Inflammatory macrophage (primary cell): ENCODE data around the gene SURF6.
"Not testable (repeated sequence)": the region's sequence is repeated elsewhere in the genome, so short reads cannot be mapped to it uniquely, and the experiment has no call there.

Experiments
- DNase-seq, 2 donors: peaks; one replicate each; pipeline ENCODE4 v3.0.0-alpha.2; 2020 to 2022

Gene SURF6

DNA sequence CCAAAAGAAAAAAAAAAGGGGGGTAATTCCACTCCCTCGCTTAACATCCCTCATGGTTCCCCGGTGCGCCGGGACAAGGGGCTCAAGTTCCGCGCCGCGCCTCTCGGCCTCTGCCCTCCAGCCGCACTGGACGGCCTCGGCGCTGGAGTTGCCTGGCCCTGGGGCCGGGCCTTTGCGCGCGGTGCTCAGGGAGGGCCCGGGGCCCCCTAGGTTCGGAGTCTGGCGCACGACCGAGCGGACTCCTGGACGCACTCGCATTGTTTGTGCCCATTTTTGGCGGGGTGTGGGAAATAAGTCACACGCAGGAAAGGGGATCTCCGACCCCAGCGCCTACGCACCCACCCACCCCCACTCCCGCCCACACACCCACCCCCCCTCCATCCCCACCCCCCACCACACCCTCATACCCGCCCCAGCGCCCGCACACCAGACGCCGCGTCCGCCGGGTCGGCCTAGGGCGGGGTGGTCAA is 11.6 kb upstream of the SURF6 start:
- DNase-seq = peak; percentile 25 to 44

DNA sequence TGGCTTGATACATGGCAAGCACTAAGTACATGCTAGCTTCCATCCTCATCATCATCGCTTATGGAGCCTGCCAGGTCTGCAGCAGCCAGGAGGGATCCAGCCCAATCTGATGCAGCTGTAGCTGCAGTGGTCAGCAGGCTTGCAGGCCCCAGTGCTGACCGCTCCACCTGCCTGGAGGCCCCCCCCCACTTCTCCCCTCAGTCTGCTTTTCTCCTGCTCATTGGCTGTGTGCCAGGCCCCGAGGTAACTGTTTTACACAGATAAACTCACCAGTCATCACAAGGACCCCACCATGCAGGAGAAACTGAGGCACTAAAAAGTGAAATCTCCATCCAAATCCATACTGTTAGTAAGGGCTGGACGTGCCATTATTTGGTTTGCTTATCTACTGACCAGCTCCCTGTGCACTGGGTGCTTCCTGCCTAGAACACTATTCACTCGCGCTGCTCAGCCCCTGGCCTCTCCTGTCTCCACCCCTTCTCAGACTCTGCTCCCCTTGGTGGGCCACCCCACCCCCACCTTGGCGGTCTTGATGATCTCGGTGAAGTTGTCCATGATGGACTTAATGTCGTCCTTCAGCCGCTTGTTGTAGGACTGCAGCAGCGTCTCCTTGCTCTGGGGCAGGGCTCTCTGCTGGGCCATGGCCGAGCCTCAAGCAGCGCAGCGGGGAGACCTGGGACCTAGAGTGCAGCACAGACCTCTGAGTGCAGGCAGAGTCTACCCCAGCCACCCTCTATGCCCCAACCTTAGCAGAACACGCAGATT is 10.2 kb upstream of the SURF6 start:
- no peak for DNase-seq

DNA sequence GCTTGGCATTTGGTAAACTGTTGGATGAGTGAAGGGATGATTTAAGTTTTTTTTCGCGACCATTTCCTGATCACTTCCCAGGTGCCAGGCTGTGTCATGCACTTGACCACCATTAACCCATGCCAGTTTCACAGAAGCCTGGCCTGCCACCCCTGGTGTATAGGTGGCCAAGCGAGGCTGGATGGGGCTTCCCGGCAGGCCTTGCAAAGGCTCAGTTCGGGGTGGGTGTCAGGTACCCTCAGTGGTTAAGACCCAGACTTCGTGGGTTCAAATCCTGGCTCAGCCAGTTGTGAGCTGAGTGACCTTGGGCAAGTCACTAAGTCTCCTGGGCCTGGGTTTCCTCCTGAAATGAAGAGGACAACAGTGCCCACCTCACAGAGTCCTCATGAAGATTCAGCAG is 9.6 kb upstream of the SURF6 start:
- DNase-seq = no peak

DNA sequence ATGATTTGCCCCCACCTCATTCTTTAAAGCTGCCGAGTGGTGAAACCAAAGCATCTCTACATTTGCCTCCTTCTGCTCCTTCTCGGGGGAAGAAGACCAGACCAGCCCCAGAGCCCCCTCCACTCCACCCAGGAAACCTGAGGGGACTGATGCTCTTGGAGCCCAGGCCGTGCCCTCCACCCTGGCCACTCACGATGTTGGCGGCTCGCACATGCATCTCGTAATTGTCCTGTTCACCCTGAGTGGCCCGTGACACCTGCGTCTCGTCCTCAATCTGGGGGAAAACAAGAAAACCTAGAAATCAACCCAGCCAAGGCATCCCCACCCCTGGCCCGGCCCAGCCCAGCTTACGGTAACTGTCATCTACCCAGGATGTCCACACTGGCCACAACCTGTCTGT is 9.0 kb upstream of the SURF6 start:
- DNase-seq = no peak

DNA sequence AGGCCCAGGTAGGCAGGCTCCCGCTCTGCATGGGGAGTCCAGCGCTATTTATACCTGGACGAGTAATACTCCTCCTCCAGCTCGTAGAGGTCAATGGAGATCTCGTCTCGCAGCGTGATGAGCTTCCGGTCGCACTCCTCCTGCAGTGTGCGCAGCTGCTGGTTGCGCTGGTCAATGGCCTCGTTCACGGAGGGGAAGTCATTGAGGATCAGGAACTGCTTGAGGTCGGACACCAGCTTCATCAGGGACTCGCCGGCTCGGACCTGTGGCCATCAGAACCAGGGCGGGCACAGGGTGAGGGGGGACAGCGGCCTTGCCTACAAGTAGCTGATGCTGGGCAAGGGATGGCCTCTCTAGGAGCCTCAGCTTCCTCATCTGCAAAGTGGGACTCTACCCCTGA is 8.1 kb upstream of the SURF6 start:
- no peak for DNase-seq

DNA sequence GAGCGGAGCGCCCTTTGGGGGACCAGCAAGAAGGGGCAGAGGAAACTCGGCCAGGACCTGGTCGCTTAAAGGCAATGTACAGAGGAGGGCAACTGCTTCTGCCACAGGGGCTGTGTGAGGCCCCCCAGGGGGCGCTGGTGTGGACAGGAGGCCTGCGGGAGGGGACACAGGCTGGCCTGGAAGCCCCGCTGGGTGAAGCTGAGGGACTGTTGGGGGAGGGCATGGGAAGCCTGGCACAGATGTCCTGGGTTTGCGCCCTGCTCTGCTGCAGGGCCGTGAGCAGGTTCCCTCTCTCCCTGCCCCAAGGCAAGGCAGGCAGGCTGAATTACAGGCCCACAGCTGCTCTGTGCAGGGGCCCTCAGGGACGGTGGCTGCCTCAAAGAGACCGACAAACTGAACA is 6.6 kb upstream of the SURF6 start:
- no peak for DNase-seq

DNA sequence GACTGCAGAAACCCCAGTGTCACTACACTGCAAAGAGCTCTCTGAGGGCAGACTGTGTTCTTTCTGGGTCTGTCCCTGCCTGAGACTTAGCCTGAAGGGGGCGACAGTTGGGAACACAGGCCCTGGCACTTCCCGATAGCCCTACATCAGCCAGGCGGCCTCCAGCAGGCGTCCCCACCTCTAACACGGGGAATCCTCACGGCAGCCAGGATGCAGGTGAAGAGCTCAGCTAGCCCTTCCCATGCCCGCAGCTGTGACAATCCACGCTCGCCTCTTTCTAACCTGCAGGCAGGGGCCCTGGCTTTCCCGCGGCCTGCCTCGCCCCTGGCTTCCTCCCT is 6.0 kb upstream of the SURF6 start:
- DNase-seq = no peak

DNA sequence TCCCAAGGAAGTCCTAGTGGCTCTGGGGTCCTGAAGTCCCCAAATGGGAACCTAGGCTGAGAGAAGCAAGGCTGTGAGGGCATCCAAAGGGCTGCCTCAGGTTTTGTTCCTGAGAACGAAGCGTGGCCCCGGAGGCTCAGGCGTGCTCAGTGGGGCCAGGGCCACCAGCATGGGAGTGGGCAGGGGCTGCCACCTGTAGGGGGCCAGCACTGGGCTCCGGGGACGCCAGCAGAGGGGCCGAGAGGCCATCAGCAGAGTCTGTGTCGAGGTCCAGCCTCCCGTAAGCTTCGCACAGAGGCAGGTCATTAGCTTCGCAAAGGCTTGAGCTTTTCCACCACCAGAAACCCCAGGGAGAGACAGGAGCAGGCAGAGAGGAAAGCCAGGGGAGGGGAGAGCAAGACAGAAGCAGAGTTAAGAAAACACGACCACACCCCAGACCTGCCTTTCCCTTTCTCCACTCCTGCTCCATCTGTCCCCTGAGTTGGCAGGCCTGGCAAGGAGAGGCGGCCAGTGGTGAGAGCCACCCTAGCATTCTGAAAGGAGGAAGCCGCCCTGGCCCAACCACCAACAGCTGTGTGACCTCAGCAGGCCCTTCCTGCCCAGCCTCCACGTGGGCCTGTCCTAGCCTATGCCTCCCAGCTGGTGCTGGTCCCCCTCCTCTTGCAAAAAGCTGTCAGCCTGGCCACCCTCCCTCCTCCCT is 5.5 kb upstream of the SURF6 start:
- DNase-seq = peak; percentile 86 to 89

DNA sequence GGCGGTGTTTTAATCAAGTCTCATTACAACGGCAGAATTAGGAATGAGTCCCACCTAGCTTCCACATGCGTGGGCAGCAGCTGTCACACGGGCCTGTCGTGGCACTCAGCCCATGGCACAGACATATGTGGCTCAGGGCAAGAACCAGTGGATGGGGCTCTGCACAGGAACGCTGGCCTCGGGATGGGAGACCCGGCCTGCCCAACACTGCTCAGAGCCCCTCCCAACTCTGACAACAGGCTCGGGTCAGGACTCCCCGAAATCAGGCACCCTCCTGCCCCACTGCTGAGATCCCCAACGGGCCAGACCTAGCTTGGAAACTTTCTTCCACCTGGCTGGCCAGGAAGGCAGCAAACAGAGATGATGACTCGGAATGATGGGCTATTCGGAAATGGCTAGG is 4.9 kb upstream of the SURF6 start:
- DNase-seq = peak in 1 of 2 donors; percentile 24

DNA sequence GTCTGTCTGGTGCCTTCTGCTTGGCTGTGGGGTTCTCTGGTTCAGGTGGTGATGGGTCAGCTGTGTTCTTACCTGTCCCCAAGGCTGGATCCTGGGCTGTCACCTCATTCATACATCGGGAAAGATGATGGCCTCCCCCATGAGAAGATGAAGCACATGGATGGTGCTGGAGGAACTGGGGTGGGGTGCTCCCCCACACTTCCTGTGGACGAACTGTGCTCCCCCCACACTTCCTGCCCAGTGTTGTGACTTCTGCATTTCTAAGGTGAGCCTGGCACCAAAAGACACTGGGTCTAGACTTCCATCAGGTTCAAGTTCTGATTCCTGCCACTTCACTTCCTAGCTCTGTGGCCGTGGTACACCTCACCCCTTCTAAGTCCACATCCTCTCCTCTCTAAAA is 4.3 kb upstream of the SURF6 start:
- peak; percentile 63 to 67 for DNase-seq

DNA sequence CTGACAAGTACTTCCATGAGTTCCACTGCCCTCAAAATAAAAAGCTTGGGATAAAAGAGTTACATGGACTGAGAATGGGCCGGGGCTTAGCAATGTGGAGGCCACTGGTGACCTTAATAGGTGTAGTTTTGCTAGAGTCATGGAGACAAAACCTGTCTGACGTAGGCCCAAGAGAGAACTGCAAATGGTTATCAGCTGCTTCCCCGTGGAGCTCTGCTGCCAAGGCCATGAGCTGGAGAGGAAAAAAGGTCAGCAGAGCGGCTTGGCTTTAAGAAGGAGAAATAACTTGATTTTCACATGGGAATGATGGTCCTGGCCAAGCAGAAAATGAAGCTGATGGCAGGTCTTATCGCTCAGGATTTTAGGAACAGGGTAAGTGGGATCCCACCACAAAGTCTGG is 3.7 kb upstream of the SURF6 start:
- no peak for DNase-seq

DNA sequence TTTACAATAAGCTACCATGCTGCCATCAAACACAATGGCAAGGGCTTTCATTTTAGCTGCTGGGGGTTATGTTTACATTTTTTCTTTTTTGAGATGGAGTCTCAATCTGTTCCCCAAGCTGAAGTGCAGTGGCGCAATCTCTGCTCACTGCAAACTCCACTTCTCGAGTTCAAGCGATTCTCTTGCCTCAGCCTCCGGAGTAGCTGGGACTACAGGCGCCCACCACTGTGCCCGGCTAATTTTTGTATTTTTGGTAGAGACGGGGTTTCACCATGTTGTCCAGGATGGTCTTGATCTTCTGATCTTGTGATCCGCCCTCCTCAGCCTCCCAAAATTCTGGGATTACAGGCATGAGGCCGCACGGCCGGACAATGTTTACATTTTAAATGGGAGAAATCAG is 1.1 kb downstream of the SURF6 start:
- not testable (repeated sequence) for DNase-seq

DNA sequence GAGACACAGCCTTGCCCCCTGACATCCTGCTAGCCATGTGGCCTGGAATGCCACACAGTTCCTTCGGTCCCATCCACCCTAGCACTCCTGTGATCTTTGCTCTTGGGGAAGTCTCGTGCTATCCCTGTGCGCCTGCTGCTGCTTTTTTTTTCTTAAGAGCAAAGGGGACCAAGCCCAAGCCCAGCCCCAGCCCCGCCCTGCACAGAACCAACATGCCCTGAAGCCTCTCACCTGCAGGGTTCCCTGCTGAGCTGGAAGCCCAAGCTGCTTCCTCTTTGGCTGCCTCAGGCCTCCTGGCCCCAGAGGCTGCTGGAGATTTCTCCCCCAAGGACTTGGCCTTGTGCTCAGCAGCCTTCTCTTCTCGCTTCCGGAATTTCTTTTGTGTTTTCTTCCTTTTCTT is 1.8 kb downstream of the SURF6 start:
- DNase-seq = no peak

DNA sequence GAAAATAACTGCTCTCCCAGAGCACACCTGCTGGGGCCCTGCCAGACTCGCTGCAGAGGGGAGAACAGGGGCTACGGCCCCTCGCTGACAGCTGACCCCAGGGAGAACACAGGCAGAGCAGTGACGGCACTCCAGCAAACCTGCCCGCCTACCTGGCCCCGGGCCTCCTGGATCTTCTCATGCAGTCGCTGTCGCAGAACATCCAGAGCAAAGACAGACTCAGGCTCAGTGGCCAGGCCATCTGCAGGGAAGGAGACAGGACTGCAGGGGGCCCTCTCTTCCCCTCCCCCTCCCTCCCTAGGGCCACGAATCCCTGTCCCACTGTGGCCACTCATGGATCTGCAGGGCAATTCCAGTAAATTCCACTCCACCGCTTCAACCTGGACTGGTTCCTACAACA is 2.4 kb downstream of the SURF6 start:
- no peak for DNase-seq

DNA sequence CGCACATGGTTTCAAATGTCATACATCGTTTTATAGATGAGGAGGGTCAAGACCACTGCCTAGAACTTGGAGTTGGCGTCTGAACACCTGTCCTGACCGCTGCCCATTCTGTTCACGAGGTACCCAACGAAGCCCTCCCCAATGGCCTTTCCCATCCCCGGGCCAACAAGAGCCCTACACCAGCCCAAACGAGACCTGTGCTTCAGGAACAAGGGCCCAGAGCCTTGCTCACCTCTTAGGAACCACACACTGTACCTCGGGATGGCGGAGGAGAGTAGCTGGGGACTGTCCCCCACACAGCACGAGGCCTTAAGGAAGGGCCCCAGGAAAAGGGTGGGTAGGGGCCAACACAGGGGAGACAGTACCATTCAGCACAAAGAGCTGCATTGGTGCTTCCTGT is 3.0 kb downstream of the SURF6 start:
- no peak for DNase-seq

DNA sequence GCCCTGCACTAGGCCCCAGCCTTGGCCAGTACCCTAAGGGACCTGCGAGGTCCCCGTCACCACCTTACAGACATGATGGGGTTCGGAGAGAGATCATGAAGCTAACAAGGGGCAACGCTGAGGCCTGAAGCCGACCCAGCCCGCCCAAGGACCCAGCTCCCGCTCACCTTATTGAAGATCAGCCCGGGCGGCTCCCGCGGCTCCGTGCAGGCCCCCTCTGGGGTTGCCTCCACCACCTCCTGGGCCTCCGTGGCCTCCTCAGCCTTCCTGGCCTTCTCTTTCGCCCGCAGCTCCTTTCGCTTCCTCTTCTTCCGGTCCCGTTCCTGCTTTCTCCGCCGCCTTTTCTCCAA is 3.6 kb downstream of the SURF6 start:
- DNase-seq = no peak

DNA sequence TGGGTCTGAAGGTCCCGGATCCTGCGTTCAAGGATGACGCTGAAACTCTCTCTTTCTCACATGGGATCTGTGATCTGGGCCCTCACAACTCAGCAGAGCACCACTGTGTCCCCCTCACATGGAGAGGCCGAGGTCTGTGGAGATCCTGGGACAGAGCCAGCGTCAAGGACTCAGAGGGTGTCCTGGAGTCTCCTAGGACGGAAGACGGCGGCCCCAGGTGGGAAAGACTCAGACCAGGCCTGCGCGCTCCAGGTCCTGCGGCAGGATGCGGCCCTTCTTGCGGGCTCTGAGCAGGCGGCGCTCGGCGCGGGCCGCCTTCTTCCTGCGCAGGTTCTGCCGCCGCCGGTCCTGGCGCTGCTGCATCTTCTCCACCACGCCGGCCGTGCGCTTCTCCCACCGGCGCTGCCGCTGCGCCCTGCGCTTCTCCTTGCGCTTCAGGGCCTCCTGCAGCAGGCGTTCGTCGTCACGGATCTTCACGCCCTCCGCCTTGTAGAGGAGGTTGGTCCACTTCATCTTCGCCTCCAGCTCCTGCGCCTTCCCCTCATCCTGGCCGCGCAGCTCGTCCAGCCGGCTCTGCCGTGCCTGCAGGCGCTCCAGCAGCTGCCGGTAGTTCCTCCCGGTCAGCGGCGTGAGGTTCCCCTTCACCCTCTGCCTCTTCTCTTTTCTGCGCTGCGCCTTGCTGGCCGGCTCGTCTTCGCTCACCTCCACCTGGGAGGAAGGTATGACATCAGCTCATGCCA is 4.2 kb downstream of the SURF6 start:
- DNase-seq = no peak

DNA sequence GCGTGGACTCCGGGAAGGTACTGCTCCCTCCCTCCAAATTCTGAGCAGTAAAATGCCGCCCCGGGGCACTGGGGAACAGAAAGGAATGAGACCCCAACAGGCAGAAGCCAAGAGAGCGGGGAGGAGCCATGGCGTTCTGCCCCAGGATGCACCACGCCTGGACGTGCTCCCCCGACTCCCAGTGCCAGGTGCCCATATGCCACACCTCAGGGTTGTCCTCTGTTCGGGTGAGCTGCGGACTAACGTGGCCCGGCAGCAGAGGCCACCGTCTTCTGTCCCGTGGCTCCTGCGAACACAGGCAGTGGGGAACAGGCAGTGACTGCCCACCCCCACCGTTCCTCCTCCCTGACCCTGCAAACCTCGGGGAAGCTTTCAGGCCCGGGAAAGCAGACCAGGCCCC is 4.8 kb downstream of the SURF6 start:
- no peak for DNase-seq

DNA sequence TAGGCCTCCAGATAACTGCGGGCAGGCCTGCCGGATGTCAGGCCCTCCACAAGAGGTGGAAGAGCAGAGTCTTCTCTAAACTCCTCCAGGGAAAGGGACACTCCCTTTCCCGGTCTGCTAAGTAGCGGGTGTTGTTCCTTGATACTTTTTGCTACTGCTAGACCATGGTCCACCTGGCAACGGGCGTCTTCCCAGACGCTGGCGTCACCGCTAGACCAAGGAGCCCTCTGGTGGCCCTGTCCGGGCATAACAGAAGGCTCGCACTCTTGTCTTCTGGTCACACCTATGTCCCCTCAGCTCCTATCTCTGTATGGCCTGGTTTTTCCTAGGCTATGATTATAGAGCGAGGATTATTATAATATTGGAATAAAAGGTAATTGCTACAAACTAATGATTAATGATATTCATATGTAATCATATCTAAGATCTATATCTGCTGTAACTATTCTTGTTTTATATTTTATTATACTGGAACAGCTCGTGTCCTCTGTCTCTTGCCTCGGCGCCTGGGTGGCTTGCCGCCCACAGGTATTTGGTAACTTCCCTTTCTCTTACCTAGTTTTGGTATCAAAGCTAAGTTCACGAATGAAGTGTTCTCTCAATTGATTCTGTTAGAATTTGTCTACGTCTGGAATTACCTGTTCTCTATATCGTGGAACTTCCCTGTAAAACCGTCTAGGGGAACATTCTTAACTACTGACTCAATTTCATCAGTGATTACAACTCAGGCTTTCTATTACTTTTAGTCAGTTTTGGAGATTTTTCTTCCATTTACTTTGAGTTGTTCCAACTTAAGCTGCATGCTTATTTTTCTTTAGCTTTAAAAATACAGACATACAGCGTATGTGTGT is 6.5 kb downstream of the SURF6 start:
- peak in 1 of 2 donors; percentile 37 for DNase-seq

DNA sequence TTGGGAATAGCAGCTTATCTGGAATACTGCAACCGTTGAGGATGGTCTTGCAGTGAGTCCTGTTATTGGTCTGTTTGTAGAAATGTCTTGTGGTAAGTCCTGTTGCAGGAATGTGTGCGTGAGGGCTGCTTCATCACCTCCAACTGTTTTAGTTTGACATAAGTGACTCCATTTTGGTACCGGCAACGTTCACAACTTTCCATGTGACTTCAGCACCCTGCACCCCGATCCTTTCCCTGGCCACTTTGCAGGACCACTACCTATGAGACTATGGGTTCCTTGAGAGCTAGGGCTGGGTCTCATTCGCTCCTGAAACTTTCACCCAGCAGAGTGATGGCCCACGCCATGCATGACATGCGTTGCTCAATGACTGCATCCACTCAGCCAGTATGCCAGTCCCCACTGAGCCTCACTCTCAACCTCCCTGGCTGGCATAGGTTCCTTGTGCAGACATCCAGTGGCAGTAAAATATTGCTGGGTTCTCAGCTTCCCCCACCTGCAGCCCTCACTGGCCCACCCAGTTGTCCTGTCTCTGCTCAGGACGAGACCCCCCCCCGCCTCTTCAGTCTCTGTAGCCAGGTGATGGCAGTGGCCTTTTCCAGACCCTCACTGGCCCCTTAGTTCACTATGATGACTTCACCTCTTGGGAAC is 8.0 kb downstream of the SURF6 start:
- DNase-seq = no peak

DNA sequence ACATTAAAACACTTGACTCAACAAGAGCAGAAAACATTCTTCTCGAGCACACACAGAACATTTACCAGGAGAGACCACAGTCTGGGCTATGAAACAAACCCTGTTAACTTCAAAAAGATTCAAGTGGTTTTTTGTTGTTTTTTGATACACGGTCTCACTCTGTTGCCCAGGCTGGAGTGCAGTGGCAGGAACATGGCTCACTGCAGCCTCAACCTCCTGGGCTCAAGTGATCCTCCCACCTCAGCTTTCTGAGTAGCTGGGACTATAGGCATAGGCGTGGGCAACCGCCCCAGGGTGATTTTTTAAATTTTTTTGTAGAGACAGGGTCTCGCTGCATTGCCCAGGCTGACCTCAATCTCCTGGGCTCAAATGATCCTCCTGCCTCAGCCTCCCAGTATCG is 9.0 kb downstream of the SURF6 start:
- DNase-seq = not testable (repeated sequence)

DNA sequence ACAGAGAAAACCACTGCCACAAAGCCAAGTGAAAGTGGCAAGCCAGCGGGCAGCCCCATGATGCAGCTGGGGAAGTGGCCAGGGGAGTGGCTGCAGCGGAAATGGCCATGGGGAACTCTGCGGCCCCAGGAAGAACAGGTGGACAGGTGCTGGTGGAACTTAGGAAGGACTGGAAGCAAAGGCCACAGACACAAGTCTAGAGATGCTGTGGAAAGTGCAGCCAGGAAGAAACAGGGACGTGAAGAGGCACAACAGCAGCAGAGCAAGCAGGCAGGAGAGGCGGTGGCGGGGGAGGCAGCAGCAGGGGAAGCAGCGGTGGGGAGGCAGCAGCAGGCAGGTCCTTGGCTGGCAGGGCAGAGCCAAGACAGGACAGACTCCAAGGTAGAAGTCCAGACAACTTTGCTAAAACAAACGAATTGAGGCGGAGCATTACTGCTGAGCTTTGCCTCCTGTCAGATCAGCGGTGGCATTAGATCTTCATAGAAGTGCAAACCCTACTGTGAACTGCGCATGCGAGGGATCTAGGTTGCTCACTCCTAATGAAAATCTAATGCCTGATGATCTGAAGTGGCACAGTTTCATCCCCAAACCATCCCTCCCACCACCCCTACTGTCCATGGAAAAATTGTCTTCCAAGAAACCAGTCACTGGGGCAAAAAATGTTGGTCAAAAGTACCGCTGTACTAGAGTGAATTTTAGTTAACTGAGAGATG is 11.8 kb downstream of the SURF6 start:
- DNase-seq = no peak
